GM21619 (cell line): Measurements from ENCODE around the gene BRD3OS.
A peak's percentile ranks its signal among the peaks of the same experiment; 100 is the strongest.

ENCODE experiments used
- ATAC-seq: cut with Tn5 transposase; IDR thresholded peaks from one replicate; pipeline ENCODE4 v1.9.1; 2021; ENCODE audit not compliant: unreplicated experiment

BRD3OS gene

GRCh38 chr9:134004131-134004873, 21.0 kb upstream of the BRD3OS start:
- no peak for ATAC-seq

DNA sequence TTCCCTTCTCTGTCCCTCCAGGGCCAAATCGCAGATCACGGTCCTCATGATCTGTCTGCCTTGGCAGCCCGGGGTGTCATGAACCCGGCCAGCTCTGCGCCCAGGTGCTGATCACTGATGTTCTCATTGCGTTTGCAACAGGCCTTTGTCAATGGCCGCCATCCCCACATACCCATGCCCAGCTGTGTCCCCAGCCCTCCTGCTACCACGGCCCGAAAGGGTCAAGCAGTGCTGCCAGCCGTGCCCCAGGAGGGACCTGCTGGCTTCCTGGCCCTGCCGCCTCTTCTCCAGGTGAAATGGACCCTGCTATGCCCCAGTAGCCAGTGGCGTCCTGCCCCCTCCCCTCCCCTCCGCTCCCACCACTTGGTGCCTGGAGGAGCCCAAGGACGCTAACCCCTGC, 20.4 kb upstream of the BRD3OS start:
- no peak for ATAC-seq

GRCh38 chr9:134005381-134005780, 19.9 kb upstream of the BRD3OS start:
- ATAC-seq, result no peak

GRCh38 chr9:134007150-134007549, 18.1 kb upstream of the BRD3OS start:
- ATAC-seq, result no peak

GRCh38 chr9:134007571-134007970, 17.7 kb upstream of the BRD3OS start:
- no peak for ATAC-seq

DNA sequence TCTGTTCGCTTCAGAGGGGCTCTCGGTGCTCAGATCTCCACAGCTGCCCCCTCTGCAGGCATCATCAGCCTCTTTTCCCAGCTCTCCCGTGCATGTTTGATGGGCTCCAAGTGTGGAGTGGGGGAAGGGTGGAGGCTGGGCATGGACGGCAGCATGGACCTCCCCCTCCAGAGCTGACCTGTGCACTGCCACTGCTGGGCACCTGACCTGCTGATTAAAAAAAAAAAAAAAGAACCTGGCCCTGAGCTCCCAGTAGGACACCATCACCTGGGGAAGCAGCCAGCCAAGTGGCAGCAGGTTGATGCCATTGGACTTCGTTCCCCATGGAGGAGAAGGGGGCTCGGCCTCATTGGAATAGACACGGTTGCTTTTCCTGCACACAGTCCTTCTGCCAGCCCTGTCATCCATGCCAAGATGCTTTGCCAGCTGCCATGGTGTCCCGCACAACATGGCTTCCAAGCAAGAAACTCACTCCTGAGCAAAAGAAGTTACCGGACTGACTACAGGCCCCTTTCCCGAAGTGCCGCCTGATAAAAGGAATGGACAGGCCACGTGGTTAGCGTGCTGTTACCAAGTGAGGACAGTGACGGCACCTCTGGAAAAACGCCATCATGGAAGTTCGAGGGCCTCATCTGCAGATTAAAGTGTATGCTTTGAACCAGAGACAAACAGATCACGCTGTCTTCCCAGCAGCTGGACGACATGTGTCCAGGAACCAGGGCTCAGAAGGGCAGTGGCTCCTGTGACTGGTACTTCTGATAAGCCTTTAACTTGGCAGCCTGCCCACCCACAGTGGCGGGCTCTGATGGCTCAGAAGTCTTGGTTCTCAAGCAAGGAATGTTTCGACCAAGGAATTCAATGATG, 14.7 kb upstream of the BRD3OS start:
- ATAC-seq, result no peak

- no peak for ATAC-seq
Measured at GRCh38 chr9:134011401-134011800, 13.9 kb upstream of the BRD3OS start.

DNA sequence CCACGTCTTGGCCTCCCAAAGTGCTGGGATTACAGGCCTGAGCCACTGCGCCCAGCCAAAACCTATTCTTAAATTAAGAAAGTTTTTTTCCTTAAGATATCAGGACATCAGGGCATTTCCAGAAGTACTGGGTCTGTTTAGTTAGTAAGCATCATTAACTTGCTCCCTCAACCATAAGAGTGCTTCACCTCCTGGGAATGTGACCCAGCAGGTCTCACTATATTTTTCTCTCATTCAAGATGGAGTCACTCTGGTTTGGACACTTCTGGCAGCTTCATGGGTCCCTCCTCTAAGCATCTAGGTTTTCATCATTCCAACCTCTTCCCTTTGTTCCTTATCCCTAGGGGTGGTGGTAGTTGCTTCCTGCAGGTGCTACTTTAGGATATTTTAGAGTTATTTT, 10.3 kb upstream of the BRD3OS start:
- ATAC-seq, result no peak

GRCh38 chr9:134024214-134024792, 978 bp upstream of the BRD3OS start:
- no peak for ATAC-seq

DNA sequence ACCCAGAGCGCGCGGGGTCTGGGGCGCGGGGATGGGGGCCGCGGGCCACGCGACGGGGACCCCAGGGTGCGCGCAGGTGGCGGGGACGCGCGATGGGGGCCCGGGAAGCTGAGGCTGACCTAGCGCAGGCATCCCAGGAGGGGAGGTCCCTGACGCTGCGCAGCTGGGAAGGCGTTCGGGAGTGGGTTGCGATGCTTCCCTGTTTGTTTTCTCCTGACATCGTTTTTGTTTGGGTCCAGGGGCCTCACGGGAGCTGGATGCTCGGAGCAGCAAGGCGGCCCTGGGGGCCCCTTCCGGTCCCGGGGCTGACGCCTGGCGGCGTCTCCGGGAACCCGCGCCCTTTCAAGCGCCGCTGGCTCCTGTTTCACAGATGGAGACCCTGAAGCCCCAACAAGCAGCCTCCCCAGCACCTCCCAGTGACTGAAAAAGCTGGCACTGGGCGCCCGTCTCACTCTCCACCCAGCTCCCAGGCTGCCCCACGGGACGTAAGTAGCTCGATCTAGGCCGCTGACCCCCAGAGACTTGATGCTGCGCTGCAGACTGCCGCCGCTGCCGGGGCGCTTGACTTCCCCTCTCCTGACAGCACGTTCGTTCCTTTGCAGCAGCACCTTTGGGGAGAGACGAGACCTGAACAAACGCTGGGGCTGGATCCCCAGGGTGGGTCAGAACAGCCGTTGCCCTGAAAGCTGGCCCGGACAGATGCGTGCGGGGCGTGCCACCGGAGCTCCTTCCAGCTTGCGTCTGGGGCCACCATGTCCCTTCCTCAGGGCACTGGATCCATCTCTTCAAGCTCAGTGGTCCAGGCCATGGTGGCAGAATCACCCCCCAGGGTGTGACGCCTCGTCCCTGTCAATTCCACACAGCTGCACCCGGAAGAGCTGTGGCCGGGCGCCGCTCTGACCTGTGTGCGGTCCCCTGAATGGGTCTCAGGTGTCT, 593 bp downstream of the BRD3OS start:
- peak; percentile 44 for ATAC-seq

GRCh38 chr9:134026581-134026980, 1.3 kb downstream of the BRD3OS start:
- ATAC-seq, result no peak

DNA sequence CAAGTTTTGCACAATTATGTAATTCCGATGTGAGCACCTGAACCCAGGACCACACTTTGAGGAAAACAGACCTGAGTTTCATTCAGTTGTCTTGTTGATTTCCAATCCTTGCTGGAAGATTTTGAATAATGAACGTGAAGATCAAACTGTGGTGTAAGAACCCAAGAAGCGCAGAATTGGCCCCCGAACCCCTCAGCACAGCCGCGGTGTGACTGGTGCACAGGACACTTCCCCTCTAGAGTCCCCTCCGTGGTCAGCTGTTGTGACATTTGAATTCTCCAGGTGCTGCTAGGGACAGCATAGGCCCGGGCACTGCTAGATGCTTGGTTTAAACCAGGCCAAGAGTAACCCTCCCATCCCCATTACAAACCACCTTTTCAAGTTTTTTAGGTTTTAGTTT, 1.7 kb downstream of the BRD3OS start:
- ATAC-seq, result no peak

- ATAC-seq, result no peak
Measured at GRCh38 chr9:134027561-134027960, 2.3 kb downstream of the BRD3OS start.

GRCh38 chr9:134028076-134028475, 2.8 kb downstream of the BRD3OS start:
- ATAC-seq, result no peak

- no peak for ATAC-seq
Measured at GRCh38 chr9:134028575-134029247, 3.4 kb downstream of the BRD3OS start.

DNA sequence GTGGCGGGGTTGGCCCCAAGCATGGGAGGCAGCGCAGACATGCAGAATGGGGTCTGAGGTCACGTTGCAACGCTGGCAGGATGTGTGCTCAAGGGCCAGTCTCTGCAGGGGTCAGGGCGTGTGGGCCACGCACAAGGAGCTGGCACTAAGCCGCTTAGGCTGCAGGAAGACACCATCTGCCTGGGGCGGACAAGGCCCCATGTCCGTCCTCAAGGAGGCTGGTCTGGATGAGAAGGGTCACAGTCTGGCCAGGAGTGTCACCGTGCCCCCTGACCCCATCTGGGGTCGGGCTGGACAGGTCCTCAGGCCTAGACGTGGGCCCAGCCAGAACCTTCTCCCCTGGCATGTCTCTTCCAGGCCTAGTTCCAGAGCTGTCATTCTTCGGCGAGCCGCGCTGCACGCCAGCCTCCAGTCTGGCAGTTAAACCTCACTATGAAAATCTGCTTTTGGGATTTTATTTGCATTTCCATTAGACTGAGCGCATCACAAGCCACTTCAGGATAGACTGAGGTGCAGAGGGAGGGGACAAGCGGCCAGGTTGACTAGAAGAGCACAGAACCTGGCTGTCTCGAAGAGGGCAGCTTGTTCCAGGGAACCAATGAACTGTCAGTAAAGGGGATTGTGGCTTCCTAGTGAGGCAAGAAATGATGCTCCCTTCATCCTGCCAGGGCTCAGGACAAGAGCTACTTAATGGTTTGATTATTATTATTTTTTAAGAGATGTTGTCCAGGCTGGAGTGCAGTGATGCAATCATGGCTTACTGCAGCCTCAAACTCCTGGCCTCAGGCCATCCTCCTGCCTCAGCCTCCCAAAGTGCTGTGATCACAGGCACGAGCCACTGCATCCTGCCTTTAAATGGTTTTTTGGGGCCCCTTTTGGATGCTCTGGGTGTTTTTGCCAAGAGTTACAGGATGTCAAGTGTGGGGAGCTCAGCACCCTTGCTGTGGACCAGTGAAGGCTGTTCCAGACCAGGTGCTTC, 4.3 kb downstream of the BRD3OS start:
- ATAC-seq, result no peak

- ATAC-seq, result no peak
Measured at GRCh38 chr9:134030821-134031470, 5.7 kb downstream of the BRD3OS start.

GRCh38 chr9:134031783-134032182, 6.5 kb downstream of the BRD3OS start:
- no peak for ATAC-seq
